ENCODE measurements around the gene NMT2.

GRCh38 chr10:15113766-15114165, 54.7 kb downstream of the NMT2 start:
- no peak for TF ChIP-seq CTCF (IDR thresholded peaks at IDR 0.05)
- TF ChIP-seq POLR2A (IDR thresholded peaks at IDR 0.05): no peak

All from prostate gland (tissue), 2 donors.